Measurements from ENCODE around the gene AKR1B1. TPM values are rescaled to one million over a fixed set of nuclear protein-coding genes. Genes with fewer than 3 reads are reported as not detected.

The AKR1B1 gene
- total RNA-seq, 1 experiment from 2014 or later, result 166 TPM

DNA sequence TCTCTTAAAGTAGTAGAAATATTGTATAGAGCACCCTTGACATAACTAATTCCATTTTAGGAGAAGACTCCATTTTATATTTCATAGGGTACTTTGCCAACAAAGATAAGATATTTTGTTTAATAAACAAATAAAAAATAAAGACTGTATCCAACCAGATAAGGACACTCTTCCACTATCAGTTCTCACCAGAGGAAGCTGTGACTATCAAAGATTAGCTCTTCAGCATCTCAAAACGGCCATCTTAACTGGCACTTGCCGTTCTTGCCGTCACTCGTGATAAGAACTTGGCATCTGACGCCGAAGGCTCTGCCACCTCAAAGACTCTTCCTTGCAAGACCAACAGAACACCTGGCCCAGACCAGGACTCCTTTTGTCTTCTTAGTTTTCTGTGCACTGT is 26.3 kb upstream of the AKR1B1 start:
- Mint-ChIP-seq H3K4me1 (peaks cover 8 to 9% of the 10 kb centered on the region in 2 experiments), H3K27me3 (ENCODE audit: low read depth) (peaks cover 1% of the 10 kb centered on the region; the same call in 1 of the 2 replicates)

More for the DNA sequence above, 26.3 kb upstream of the AKR1B1 start:
- no peak overlapping the region for H3T11ph ChIP-seq (ENCODE audit: low read length)
- H3K4ac ChIP-seq (ENCODE audit: low read depth, low read length), result no peak overlapping the region
- H3K9me3 Mint-ChIP-seq, result peaks cover 4 to 5% of the 10 kb centered on the region in 2 experiments; a peak in 3 of 5 replicates
- no peaks in the 10 kb centered on the region for H3K9me3 ChIP-seq (ENCODE audit: control insufficient read depth, low read depth, low read length)
- no peak overlapping the region for H3K4me2 ChIP-seq (ENCODE audit: insufficient read depth, insufficient read length, low read length)
- H4K91ac ChIP-seq (ENCODE audit: insufficient read length, low read depth, low read length), result no peak overlapping the region
- H3K36me3 Mint-ChIP-seq (ENCODE audit: insufficient read depth in 1 of 3, low read depth in 3 of 3), result no peaks in the 10 kb centered on the region; a peak in 1 of 7 replicates
- H3K14ac ChIP-seq (ENCODE audit: insufficient read depth, low read length), result no peak overlapping the region
- TF ChIP-seq CTCF (conservative IDR thresholded peaks at IDR 0.05), result no peak
- no peak overlapping the region for H2AFZ ChIP-seq (ENCODE audit: low read length)
- no peak overlapping the region for H3K9ac ChIP-seq (ENCODE audit: extremely low read depth, insufficient read length, low read length)
- H2BK12ac ChIP-seq (ENCODE audit: insufficient read length, low read depth, low read length), result no peak overlapping the region
- no peaks in the 10 kb centered on the region for H3K4me1 ChIP-seq (ENCODE audit: insufficient read depth, low read length)
- H4K20me1 ChIP-seq (ENCODE audit: control insufficient read depth, insufficient read depth, insufficient read length), result no peaks in the 10 kb centered on the region
- H3K4me3 Mint-ChIP-seq, result no peak overlapping the region
- no peak overlapping the region for H3K18ac ChIP-seq (ENCODE audit: insufficient read length, low read depth, low read length)
- no peak overlapping the region for H4K8ac ChIP-seq (replicated peaks; ENCODE audit: insufficient read length, low read depth, low read length)
- H4K5ac ChIP-seq (ENCODE audit: insufficient read length, low read depth, low read length), result no peak overlapping the region
- H3K23me2 ChIP-seq (ENCODE audit: insufficient read length, low read depth, low read length, poor library complexity, severe bottlenecking), result no peaks in the 10 kb centered on the region
- H3K27ac ChIP-seq (ENCODE audit: insufficient read length, low read depth, low read length), result no peak overlapping the region
- H2AK5ac ChIP-seq (ENCODE audit: insufficient read length, low read length), result no peak overlapping the region
- no peaks in the 10 kb centered on the region for H3K79me1 ChIP-seq (ENCODE audit: insufficient read depth, low read depth, low read length, poor library complexity, severe bottlenecking)
- WGBS (ENCODE audit: extremely low coverage, insufficient read length, low lambda C conversion rate), result no CpG with 5 or more reads among the region's 6 CpGs
- H2BK20ac ChIP-seq (ENCODE audit: low read depth, low read length, poor library complexity, severe bottlenecking), result no peak overlapping the region
- H2BK120ac ChIP-seq (ENCODE audit: low read depth, low read length, poor library complexity, severe bottlenecking), result no peak overlapping the region
- H2BK5ac ChIP-seq (ENCODE audit: insufficient read length, low read length), result no peak overlapping the region
- H3K27ac Mint-ChIP-seq, result no peak overlapping the region
- no peak for DNase-seq
- no peak overlapping the region for H3K56ac ChIP-seq (ENCODE audit: insufficient read length, low read depth, low read length)
- H3K23ac ChIP-seq (ENCODE audit: insufficient read length, low read depth, low read length), result no peak overlapping the region
- H3K27me3 ChIP-seq (ENCODE audit: insufficient read depth, low read length), result no peaks in the 10 kb centered on the region
- no peak overlapping the region for H2BK15ac ChIP-seq (ENCODE audit: low read depth, low read length)
- no peaks in the 10 kb centered on the region for H3K79me2 ChIP-seq (ENCODE audit: insufficient read depth, low read length)

All from H9 (cell line).